Heart left ventricle (tissue), 13 donors: ENCODE data around the gene GPR39.

ENCODE experiments used
- CTCF ChIP-seq, 12 donors: fragments of 200-600 bp; sonication (generic) in 4 of 12; IDR thresholded peaks; one replicate each; pipeline versions ENCODE4 v1.5.0 to v1.8.0; 2018 to 2022; ENCODE audit warnings: antibody characterized with exemption in 12 of 12, mild to moderate bottlenecking in 5 of 12
- POLR2A ChIP-seq, 2 donors: fragments of 450-650 bp; IDR thresholded peaks; one replicate each; pipeline ENCODE4 v1.6.1; 2017; ENCODE audit warnings: antibody characterized with exemption in 2 of 2, mild to moderate bottlenecking in 2 of 2, moderate library complexity in 2 of 2
- donor health status: ischemic (EF 13 %, LVEDD 7.1; RV severe dilation, severe dysfunction).
- donor health status: DM: no; HTN: yes; CAD: no.
- donor health status: DM: no; HTN: no; CAD: no.
- donor health status: ischemic (EF 25% LVEDD 6.9; RV normal size, moderate dysfunction).
- donor health status: ischemic (EF 25% LVEDD 5.7; RV mildly dilated, moderate dysfunction).
- donor health status: ischemic (EF 35%, LVEDD 5.7; RV mildly dilated, moderate dysfunction).
- donor health status: nonischemic (EF 11% LVEDD 7.7; RV severe dilation, severe dysfunction).
- donor health status: DM: yes; HTN: yes; CAD: no.
- donor health status: PGD.
- donor health status: ischemic (EF 29% LVEDD 5.4; RV normal size, mild dysfunction).
- donor health status: nonischemic (EF 23%, LVEDD 6.1; RV moderate dilation, normal function).

DNA sequence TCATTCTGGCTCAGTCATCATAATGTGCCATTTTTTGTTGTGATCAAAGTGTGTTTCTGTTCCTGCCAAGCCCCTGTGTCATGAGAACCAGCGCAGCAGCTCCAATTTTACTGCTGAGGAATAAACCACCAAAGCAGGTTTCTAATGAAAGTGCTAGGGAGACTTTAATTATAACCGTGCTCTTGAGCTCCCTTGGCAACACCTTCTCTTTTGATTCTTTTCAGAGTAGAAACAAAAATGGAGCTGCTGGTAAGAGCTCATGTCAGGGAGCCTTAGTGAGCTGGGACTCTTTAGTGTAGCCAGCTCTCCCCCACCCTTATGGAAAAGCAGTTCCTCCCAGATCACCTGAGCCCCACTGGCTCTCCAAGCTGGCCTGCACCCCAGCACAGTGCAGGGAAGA lies 179.1 kb downstream of the GPR39 start:
- no peak for TF ChIP-seq POLR2A (IDR thresholded peaks at IDR 0.05)
- TF ChIP-seq CTCF (IDR thresholded peaks at IDR 0.05), result no peak
